HEK293 (cell line): ENCODE data around the gene PPM1E.

Experiments
- CTCF ChIP-seq: fragments of 450-650 bp; formaldehyde crosslinking; IDR thresholded peaks from 2 replicates; pipeline ENCODE4 v1.5.1; 2016; ENCODE audit warnings: missing biosample characterization, missing genetic modification characterization
- KLF16 ChIP-seq: fragments of 450-650 bp; formaldehyde crosslinking; IDR thresholded peaks from 2 replicates; pipeline ENCODE4 v1.5.1; 2017; ENCODE audit warnings: missing biosample characterization, missing genetic modification characterization
- KLF7 ChIP-seq: fragments of 450-650 bp; formaldehyde crosslinking; IDR thresholded peaks from 2 replicates; pipeline ENCODE4 v1.5.1; 2016; ENCODE audit warnings: missing biosample characterization, missing genetic modification characterization, borderline replicate concordance
- OVOL3 ChIP-seq: fragments of 450-650 bp; formaldehyde crosslinking; IDR thresholded peaks from 2 replicates; pipeline ENCODE4 v1.5.1; 2016; ENCODE audit warnings: missing biosample characterization, missing genetic modification characterization
- SETDB1 ChIP-seq: IDR thresholded peaks from one replicate; pipeline ENCODE4 v1.6.1; 2017; ENCODE audit warnings: mild to moderate bottlenecking, low read length, moderate library complexity, mixed read lengths; ENCODE audit not compliant: insufficient read length
- TCF7L2 ChIP-seq: IDR thresholded peaks from 2 replicates; pipeline ENCODE4 v1.6.1; 2011; ENCODE audit warnings: low read depth, mild to moderate bottlenecking, inconsistent platforms, low read length, moderate library complexity, borderline replicate concordance
- YY1 ChIP-seq: fragments of 450-650 bp; formaldehyde crosslinking; IDR thresholded peaks from 2 replicates; pipeline ENCODE4 v1.5.1; 2018; ENCODE audit warnings: missing biosample characterization, missing genetic modification characterization
- ZBTB49 ChIP-seq: fragments of 450-650 bp; formaldehyde crosslinking; IDR thresholded peaks from 2 replicates; pipeline ENCODE4 v1.5.1; 2016; ENCODE audit warnings: missing biosample characterization, missing genetic modification characterization, low read depth
- ZNF184 ChIP-seq: fragments of 450-650 bp; IDR thresholded peaks from 2 replicates; pipeline ENCODE4 v1.5.1; 2018; ENCODE audit warnings: missing biosample characterization, mild to moderate bottlenecking, missing genetic modification characterization
- ZNF202 ChIP-seq: fragments of 450-650 bp; formaldehyde crosslinking; IDR thresholded peaks from 2 replicates; pipeline ENCODE4 v1.5.1; 2016; ENCODE audit warnings: missing biosample characterization, missing genetic modification characterization, borderline replicate concordance
- ZNF311 ChIP-seq: fragments of 450-650 bp; formaldehyde crosslinking; IDR thresholded peaks from 2 replicates; pipeline ENCODE4 v1.5.1; 2017; ENCODE audit warnings: missing biosample characterization, missing genetic modification characterization, borderline replicate concordance
- ZNF423 ChIP-seq: fragments of 450-650 bp; formaldehyde crosslinking; IDR thresholded peaks from 2 replicates; pipeline ENCODE4 v1.5.1; 2016; ENCODE audit warnings: missing biosample characterization, missing genetic modification characterization
- ZNF513 ChIP-seq: fragments of 450-650 bp; IDR thresholded peaks from 2 replicates; pipeline ENCODE4 v1.5.1; 2018; ENCODE audit warnings: missing biosample characterization, missing genetic modification characterization
- ZSCAN5A ChIP-seq: fragments of 450-650 bp; formaldehyde crosslinking; IDR thresholded peaks from 2 replicates; pipeline ENCODE4 v1.5.1; 2016; ENCODE audit warnings: missing biosample characterization, missing genetic modification characterization

- TF ChIP-seq TCF7L2, result no peak
- TF ChIP-seq YY1, result no peak
- TF ChIP-seq ZNF202, result no peak
- TF ChIP-seq KLF7 (tag by site-specific recombination), result no peak
- TF ChIP-seq ZNF423 (tag by site-specific recombination), result no peak
- TF ChIP-seq CTCF (tag by site-specific recombination), result no peak
- TF ChIP-seq ZSCAN5A (tag by site-specific recombination), result no peak
- TF ChIP-seq OVOL3 (tag by site-specific recombination), result no peak
- TF ChIP-seq SETDB1, result no peak
- no peak for TF ChIP-seq ZNF184 (tag by site-specific recombination)
- no peak for TF ChIP-seq KLF16
- no peak for TF ChIP-seq ZNF513 (tag by site-specific recombination)
- no peak for TF ChIP-seq ZBTB49 (tag by site-specific recombination)
- no peak for TF ChIP-seq ZNF311 (tag by site-specific recombination)
Observed at GRCh38 chr17:58902322-58902721, 146.7 kb downstream of the PPM1E start.
